Spleen (tissue), 7 donors: ENCODE measurements around the gene ZXDC.

Experiments
- CTCF ChIP-seq, 11 experiments: fragments of 200-600 bp in 7 of 11; fragments of 450-650 bp in 4 of 11; sonication (generic) in 4 of 11; IDR thresholded peaks in 8 of 11; conservative IDR thresholded peaks in 3 of 11; 1 replicate in 7 of 11; 2 replicates in 4 of 11; pipeline versions ENCODE4 v1.4.0 to v1.8.0; 2016 to 2021; ENCODE audit warnings: antibody characterized with exemption in 11 of 11, inconsistent platforms in 4 of 11, mild to moderate bottlenecking in 1 of 11
- POLR2A ChIP-seq, 3 donors: fragments of 450-650 bp; IDR thresholded peaks; one replicate each; pipeline ENCODE4 v1.5.1; 2017; ENCODE audit warnings: antibody characterized with exemption in 3 of 3, mild to moderate bottlenecking in 1 of 3
- donor health status: DM: no; HTN: no; CAD: no; lungs with moderate emphysema.
- donor health status: DM: no; HTN: no; CAD: no.
- donor health status: DM: no; HTN: no; CAD: no.

- TF ChIP-seq CTCF (IDR thresholded peaks at IDR 0.05 in 8 of 11, conservative IDR thresholded peaks at IDR 0.05 in 3 of 11) (no peak), POLR2A (IDR thresholded peaks at IDR 0.05) (no peak)
Observed at GRCh38 chr3:126406389-126407296, 69.0 kb downstream of the ZXDC start.
